Gastrocnemius medialis (tissue), 4 donors: Measurements from ENCODE around the gene ARFGAP1. TPM values are rescaled to one million over a fixed set of nuclear protein-coding genes. Genes with fewer than 3 reads are reported as not detected.

Experiments
- ATAC-seq, 2 donors: fragments of 150-250 bp; one replicate each; pipeline ENCODE4 v1.9.1; 2016
- DNase-seq, 2 donors: peaks; one replicate each; pipeline ENCODE4 v3.0.0-alpha.2; 2019
- H3K27ac ChIP-seq, 4 donors: fragments of 200-600 bp; sonication (generic); 1 replicate in 1 of 4; 2 replicates in 3 of 4; pipeline ENCODE4 v1.5.1; 2016 to 2018; ENCODE audit warnings: mild to moderate bottlenecking in 2 of 4, moderate library complexity in 1 of 4
- H3K27me3 ChIP-seq, 3 donors: fragments of 200-600 bp; sonication (generic) in 2 of 3; 1 replicate in 1 of 3; 2 replicates in 2 of 3; pipeline versions ENCODE4 v1.5.1 to v1.6.0; 2016 to 2019; ENCODE audit warnings: mild to moderate bottlenecking in 1 of 3, moderate library complexity in 1 of 3
- H3K36me3 ChIP-seq, 2 donors: fragments of 200-600 bp; sonication (generic) in 1 of 2; one replicate each; pipeline ENCODE4 v1.5.1; 2017 to 2018
- H3K4me1 ChIP-seq, 2 donors: fragments of 200-600 bp; sonication (generic) in 1 of 2; one replicate each; pipeline ENCODE4 v1.5.1; 2016 to 2017; ENCODE audit warnings: mild to moderate bottlenecking in 2 of 2
- H3K4me3 ChIP-seq, 4 donors: fragments of 200-600 bp; sonication (generic) in 3 of 4; 1 replicate in 1 of 4; 2 replicates in 3 of 4; pipeline ENCODE4 v1.5.1; 2016 to 2019; ENCODE audit warnings: mild to moderate bottlenecking in 2 of 4
- H3K9me3 ChIP-seq, 3 donors: fragments of 200-600 bp; sonication (generic) in 2 of 3; 1 replicate in 1 of 3; 2 replicates in 2 of 3; pipeline ENCODE4 v1.5.1; 2016 to 2019
- CTCF ChIP-seq, 5 experiments: fragments of 450-650 bp in 3 of 5; fragments of 200-600 bp in 2 of 5; sonication (generic) in 2 of 5; IDR thresholded peaks in 4 of 5; conservative IDR thresholded peaks in 1 of 5; 1 replicate in 4 of 5; 2 replicates in 1 of 5; pipeline ENCODE4 v1.5.1; 2016 to 2019; ENCODE audit warnings: antibody characterized with exemption in 5 of 5, mild to moderate bottlenecking in 3 of 5, moderate library complexity in 3 of 5
- POLR2A ChIP-seq, 2 donors: fragments of 450-650 bp; IDR thresholded peaks; one replicate each; pipeline ENCODE4 v1.6.1; 2017; ENCODE audit warnings: antibody characterized with exemption in 2 of 2, mild to moderate bottlenecking in 2 of 2, moderate library complexity in 2 of 2
- in situ Hi-C, 4 donors: fragments of 200-750 bp; cut with MboI; loops; one replicate each; pipeline versions ENCODE4 v1.15.0 to v1.8.0; 2017; ENCODE audit warnings: low sequenced_read_pairs in 4 of 4
- intact Hi-C: fragments of 100-400 bp; cut with DNase I; formaldehyde crosslinking; loops from one replicate; pipeline ENCODE4 v1.15.1; 2023; ENCODE audit warnings: low total_unique reads
- total RNA-seq, 4 donors: library from RNA; depleted of rRNA; stranded (reverse); fragments of >200 nt; gene quantifications; one replicate each; pipeline versions ENCODE4 v1.1.0 to v1.2.3, GENCODE V29; 2016

The ARFGAP1 gene
- total RNA-seq, 4 donors from 2014 or later: 15.2 to 24.4 (median 18.0) TPM

DNA sequence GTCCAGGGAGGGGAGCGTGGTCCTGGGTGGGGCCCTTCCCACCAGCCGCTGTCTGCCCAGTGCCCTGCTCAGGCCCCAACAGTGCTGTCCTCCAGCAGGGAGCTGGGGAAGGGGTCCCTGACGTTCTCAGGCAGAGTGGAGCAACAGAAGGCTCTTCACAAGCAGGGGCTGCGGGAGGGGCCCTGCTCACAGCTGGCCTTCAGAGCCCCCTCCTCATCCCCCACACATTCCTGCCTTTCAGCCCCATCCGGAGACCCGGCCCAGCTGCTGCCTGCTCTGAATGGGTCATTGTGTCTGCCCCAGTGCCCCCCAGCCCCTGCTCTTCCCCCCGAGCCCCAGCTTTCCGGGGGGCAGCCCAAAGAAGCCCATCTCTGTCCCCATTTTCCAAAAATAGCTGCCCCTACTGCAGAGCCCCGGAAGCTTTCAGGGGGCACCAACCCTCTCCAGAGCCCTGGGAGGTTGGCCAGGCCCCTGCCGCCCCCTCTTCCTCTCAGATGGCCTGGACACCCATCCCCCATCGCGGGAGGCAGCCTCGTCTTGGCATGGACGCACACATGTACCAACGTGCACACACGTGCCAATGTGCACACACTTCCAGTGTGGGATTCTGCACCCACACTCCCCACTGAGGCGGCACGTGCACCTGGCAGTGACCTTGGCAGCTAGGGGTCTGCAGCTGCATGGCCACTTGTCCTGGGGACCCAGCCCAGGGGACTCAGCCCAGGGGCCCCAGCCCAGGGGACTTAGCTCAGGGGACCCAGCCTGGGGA, 24.1 kb downstream of the ARFGAP1 start:
- no peak for ATAC-seq
- in situ Hi-C loops: no loop called here
- intact Hi-C loops: no loop called here

DNA sequence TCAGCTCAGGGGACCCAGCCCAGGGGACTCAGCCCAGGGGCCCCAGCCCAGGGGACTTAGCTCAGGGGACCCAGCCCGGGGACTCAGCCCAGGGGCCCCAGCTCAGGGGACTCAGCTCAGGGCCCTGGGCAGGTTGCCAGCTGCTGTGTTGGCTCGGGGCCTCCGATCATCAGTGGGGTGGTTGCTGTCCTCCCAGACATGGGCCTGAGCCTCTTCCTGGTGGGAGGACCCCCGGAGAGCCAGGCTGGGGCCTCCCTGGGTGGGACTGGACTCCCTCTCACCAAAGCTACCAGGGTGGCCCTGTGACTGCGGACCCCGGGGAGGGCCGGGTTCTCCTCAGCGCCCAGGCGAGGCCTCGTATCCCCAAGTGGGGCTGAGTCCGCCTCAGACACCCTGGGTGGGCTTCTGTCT, 24.8 kb downstream of the ARFGAP1 start:
- H3K27ac ChIP-seq: no peak overlapping the region
- TF ChIP-seq POLR2A (IDR thresholded peaks at IDR 0.05): no peak
- TF ChIP-seq CTCF (IDR thresholded peaks at IDR 0.05 in 4 of 5, conservative IDR thresholded peaks at IDR 0.05 in 1 of 5): no peak
- DNase-seq (no peak), ATAC-seq (no peak)
- H3K4me3 ChIP-seq: no peak overlapping the region
- H3K9me3 ChIP-seq: no peaks in the 10 kb centered on the region
- in situ Hi-C loops: no loop called here
- no peaks in the 10 kb centered on the region for H3K36me3 ChIP-seq
- H3K27me3 ChIP-seq: peaks cover 43 to 81% (median 62%) of the 10 kb centered on the region in 3 donors
- H3K4me1 ChIP-seq: no peaks in the 10 kb centered on the region
- intact Hi-C loops: no loop called here

More for the DNA sequence above, 24.1 kb downstream of the ARFGAP1 start:
- Histone ChIP-seq H3K4me1 (no peaks in the 10 kb centered on the region), H3K27ac (no peak overlapping the region), H3K9me3 (no peaks in the 10 kb centered on the region), H3K27me3 (peaks cover 45 to 76% (median 68%) of the 10 kb centered on the region in 3 donors), H3K4me3 (no peak overlapping the region), H3K36me3 (no peaks in the 10 kb centered on the region)
- DNase-seq: no peak
- no peak for TF ChIP-seq POLR2A (IDR thresholded peaks at IDR 0.05)
- TF ChIP-seq CTCF (IDR thresholded peaks at IDR 0.05 in 4 of 5, conservative IDR thresholded peaks at IDR 0.05 in 1 of 5): no peak

- intact Hi-C loops (no loop called here), in situ Hi-C loops (no loop called here)
- Histone ChIP-seq H3K4me3 (no peak overlapping the region), H3K27me3 (peaks cover 43 to 76% (median 56%) of the 10 kb centered on the region in 3 donors), H3K36me3 (no peaks in the 10 kb centered on the region), H3K27ac (no peak overlapping the region), H3K9me3 (no peaks in the 10 kb centered on the region), H3K4me1 (no peaks in the 10 kb centered on the region)
- TF ChIP-seq CTCF (IDR thresholded peaks at IDR 0.05 in 4 of 5, conservative IDR thresholded peaks at IDR 0.05 in 1 of 5): no peak
- TF ChIP-seq POLR2A (IDR thresholded peaks at IDR 0.05): no peak
- ATAC-seq: no peak
- DNase-seq: no peak
These were observed 25.4 kb downstream of the ARFGAP1 start for GRCh38 chr20:63297796-63298572.

GRCh38 chr20:63298731-63299312, 26.2 kb downstream of the ARFGAP1 start:
- Histone ChIP-seq H3K4me3 (no peak overlapping the region), H3K36me3 (no peaks in the 10 kb centered on the region), H3K9me3 (no peaks in the 10 kb centered on the region), H3K27me3 (peaks cover 43 to 72% (median 47%) of the 10 kb centered on the region in 3 donors), H3K27ac (no peak overlapping the region), H3K4me1 (no peaks in the 10 kb centered on the region)
- in situ Hi-C loops (no loop called here), intact Hi-C loops (no loop called here)
- no peak for TF ChIP-seq POLR2A (IDR thresholded peaks at IDR 0.05)
- TF ChIP-seq CTCF (IDR thresholded peaks at IDR 0.05 in 4 of 5, conservative IDR thresholded peaks at IDR 0.05 in 1 of 5): no peak
- ATAC-seq: no peak
- no peak for DNase-seq
